OCI-LY3 (cell line): ENCODE measurements around the gene MAP6.

Source experiments
- CTCF ChIP-seq: fragments of 200-600, 300-600 bp; sonication (generic); IDR thresholded peaks from 2 replicates; pipeline ENCODE4 v1.5.1; 2014; ENCODE audit warnings: antibody characterized with exemption, low read length, low read depth
- EZH2phosphoT487 ChIP-seq: fragments of 200-600 bp; shearing (Covaris generic); IDR thresholded peaks from 2 replicates; pipeline ENCODE4 v1.6.1; 2018; ENCODE audit warnings: antibody characterized with exemption, mixed run types, low read depth

- TF ChIP-seq CTCF (no peak), EZH2phosphoT487 (no peak)
Measured at GRCh38 chr11:75563501-75563977, 105.3 kb downstream of the MAP6 start.
